HG03066 (cell line): ENCODE results near the gene IFIT2.
"Not testable (repeated sequence)": the region's sequence is repeated elsewhere in the genome, so short reads cannot be mapped to it uniquely, and the experiment has no call there.

Source experiments
- ATAC-seq: cut with Tn5 transposase; IDR thresholded peaks from one replicate; pipeline ENCODE4 v1.9.1; 2021; ENCODE audit warnings: low read depth; ENCODE audit not compliant: unreplicated experiment

IFIT2 gene

DNA sequence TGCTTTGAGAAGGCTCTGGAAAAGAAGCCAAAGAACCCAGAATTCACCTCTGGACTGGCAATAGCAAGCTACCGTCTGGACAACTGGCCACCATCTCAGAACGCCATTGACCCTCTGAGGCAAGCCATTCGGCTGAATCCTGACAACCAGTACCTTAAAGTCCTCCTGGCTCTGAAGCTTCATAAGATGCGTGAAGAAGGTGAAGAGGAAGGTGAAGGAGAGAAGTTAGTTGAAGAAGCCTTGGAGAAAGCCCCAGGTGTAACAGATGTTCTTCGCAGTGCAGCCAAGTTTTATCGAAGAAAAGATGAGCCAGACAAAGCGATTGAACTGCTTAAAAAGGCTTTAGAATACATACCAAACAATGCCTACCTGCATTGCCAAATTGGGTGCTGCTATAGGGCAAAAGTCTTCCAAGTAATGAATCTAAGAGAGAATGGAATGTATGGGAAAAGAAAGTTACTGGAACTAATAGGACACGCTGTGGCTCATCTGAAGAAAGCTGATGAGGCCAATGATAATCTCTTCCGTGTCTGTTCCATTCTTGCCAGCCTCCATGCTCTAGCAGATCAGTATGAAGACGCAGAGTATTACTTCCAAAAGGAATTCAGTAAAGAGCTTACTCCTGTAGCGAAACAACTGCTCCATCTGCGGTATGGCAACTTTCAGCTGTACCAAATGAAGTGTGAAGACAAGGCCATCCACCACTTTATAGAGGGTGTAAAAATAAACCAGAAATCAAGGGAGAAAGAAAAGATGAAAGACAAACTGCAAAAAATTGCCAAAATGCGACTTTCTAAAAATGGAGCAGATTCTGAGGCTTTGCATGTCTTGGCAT, 4.8 kb downstream of the IFIT2 start:
- no peak for ATAC-seq

DNA sequence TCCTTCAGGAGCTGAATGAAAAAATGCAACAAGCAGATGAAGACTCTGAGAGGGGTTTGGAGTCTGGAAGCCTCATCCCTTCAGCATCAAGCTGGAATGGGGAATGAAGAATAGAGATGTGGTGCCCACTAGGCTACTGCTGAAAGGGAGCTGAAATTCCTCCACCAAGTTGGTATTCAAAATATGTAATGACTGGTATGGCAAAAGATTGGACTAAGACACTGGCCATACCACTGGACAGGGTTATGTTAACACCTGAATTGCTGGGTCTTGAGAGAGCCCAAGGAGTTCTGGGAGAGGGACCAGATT, 5.4 kb downstream of the IFIT2 start:
- no peak for ATAC-seq

GRCh38 chr10:89308266-89308665, 6.4 kb downstream of the IFIT2 start:
- no peak for ATAC-seq

GRCh38 chr10:89308736-89309135, 6.9 kb downstream of the IFIT2 start:
- no peak for ATAC-seq

DNA sequence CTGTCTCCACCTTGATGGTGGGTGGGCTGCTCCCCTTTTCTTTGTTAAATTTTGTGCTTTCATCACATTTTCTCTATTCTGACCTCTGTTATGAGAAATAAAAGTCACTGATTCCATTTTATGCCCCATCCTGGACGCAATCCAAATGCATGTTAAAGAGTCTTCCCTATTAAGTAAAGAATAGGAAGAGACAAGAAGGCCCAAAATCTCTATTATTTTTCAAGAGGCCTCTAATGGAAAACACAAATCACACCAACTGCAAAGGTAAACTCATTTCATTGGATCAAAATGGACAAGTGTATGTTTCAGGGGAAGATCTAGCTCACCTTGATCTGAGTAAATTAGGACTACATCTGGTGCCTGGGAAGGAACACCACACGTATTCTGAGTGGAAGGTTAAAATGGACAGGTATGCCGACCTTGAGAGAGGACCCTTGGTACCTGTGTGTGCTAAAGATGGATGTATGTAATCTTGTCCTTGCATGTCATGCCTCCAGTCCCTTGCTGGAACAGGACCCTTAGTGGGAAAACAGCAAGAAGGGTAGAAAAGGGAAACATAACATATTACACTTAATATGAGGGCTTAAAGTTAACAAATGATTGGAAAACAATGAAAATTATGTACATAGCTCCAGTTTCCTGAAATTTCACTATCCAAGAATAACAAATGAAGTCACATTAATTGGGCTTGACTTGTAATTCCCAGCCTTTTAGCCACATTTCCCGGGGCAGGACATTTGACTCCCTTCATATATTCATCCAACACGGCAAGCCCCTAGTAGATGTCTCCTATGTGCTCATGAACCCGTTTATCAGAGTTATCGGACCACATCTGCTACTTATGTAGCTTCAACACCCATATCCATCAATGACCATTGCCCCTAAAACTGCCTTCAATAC, 7.6 kb downstream of the IFIT2 start:
- ATAC-seq = no peak

- no peak for ATAC-seq
These were observed 8.4 kb downstream of the IFIT2 start for GRCh38 chr10:89310056-89310893.

GRCh38 chr10:89312973-89313372, 11.1 kb downstream of the IFIT2 start:
- ATAC-seq = no peak

GRCh38 chr10:89314676-89315075, 12.8 kb downstream of the IFIT2 start:
- ATAC-seq = no peak

GRCh38 chr10:89318047-89318446, 16.2 kb downstream of the IFIT2 start:
- not testable (repeated sequence) for ATAC-seq

DNA sequence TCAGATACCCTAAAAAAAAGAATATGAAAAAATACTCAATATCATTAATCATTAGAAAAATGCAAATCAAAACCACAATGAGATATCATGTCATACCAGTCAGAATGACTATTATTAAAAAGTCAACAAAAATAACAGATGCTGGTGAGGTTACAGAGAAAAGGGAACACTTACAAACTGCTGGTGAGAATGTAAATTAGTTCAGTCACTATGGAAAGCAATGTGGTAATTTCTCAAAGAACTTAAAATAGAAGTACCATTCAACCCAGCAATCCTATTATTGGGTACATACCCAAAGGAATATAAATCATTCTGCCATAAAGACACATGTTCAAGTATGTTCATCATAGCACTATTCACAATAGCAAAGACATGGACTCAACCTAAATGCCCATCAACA, 23.2 kb downstream of the IFIT2 start:
- not testable (repeated sequence) for ATAC-seq

DNA sequence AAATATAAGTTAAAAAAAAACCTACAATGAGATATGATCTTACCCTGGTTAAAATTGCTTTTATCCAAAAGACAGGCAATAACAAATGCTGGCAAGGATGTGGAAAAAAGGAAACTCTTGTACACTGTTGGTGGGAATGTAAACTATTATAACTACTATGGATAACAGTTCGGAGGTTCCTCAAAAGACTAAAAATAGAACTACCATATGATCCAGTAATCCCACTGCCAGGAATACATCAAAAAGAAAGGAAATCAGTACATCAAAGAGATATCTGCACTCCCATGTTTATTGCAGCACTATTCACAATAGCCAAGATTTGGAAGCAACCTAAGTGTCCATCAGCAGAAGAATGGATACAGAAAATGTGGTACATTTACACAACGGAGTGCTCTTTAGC, 24.0 kb downstream of the IFIT2 start:
- not testable (repeated sequence) for ATAC-seq

GRCh38 chr10:89327803-89328441, 26.1 kb downstream of the IFIT2 start, which contains the start of gene IFIT3:
Gene IFIT3 (plus strand): TSS chr10:89327997. CDS start chr10:89328074, 77 bp downstream.
- no peak for ATAC-seq

DNA sequence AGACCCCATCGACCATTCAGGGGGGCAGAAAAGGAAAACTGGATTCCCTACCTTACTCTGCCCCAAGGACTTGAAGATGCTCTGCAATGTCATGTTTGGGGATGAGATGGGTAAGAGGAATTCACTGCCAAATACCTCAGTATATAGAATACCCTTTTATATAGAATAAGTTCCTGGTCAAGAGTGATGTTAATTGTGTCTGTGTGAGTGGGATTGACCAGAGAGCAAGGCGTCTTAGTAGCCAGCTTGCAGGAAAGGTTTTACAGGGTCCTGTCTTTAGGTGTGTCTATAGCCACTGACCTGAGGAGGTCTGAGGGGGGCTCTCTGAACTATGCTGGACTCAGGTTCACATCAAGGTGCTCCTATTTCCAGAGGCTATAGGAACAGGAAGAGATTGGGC, 27.3 kb downstream of the IFIT2 start:
- no peak for ATAC-seq

DNA sequence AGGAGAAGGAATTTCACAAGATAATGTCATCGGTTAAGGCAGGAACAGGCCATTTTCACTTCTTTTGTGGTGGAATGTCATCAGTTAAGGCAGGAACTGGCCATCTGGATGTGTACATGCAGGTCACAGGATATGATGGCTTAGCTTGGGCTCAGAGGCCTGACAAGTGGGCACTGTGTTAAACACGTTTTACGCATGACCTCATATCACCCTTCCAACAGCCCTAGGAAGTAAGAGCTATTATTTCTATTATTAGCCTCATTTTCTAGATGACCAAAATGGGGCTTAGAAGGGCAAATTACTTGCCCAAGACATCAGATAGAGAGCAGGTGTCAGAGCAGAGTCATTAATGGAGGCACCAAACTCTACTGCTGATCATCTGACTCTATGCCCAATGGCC, 28.2 kb downstream of the IFIT2 start:
- not testable (repeated sequence) for ATAC-seq

DNA sequence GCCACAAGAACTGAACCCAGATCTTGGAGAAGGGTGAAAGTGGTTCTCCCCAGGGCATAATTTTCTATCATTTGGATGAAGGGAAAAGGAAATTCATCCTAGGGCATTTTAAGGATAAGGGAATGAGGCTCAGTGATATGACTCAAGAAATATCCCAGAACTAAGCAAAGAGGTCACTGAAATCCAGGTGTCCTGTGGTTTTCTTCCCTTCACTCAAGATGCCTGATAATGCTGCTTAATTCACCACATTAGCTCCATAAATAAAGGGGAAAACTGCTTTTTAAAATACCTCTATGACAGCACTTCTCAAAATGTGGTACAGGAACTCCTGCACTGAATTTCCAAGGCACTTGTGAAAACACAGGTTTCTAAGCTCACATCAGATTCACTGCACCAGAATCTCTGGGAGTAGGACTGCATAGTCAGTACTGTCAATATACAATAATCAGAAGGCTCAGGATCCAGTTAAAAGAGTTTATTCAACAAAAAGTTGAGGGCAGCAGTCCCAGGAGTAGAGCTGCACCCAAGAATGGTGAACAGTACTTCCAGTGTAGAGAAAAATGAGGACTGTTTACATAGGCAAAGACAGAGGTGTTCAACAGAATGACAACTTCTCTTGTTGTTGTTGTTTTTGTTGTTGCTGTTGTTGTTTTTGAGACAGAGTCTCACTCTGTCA, 28.8 kb downstream of the IFIT2 start:
- no peak for ATAC-seq

DNA sequence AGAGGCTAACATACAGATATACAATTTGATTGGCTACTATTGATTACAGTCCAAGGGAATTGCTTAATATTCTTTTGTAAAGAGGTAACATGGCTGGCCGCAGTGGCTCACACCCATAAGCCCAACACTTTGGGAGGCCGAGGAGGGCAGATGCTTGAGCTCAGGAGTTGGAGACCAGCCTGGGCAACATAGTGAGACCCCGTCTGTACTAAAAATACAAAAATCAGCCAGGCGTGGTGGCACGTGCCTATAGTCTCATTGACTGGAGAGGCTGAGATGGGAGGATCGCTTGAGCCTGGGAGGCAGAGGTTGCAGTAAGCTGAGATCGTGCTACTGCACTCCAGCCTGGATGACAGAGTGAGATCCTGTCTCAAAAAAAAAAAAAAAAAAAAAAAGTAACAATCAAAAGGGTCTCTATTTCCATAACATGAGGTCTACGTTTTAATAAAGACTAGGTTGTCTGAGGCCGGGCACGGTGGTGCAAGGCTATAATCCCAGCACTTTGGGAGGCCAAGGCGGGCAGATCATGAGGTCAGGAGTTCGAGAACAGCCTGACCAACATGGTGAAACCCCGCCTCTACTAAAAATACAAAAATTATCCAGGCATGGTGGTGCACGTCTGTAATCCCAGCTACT, 29.8 kb downstream of the IFIT2 start:
- not testable (repeated sequence) for ATAC-seq

DNA sequence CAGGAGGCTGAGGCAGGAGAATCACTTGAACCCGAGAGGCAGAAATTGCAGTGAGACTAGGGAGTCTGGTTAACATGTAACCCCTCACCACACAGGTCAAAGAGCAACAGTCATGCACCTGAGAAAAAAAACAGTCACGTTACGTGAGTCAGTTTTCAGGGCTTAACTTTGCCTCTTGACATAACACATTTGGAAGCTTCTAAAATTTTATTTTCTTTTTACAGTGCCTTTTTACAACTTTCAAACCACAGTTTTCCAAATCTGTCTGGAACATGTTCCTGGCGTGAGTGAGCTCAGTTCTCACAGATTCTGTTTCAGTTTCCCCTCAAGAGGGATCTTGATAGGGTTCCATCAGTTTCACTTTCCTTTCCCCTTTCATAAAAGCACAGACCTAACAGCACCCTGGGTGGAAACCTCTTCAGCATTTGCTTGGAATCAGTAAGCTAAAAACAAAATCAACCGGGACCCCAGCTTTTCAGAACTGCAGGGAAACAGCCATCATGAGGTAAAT, 30.3 kb downstream of the IFIT2 start:
- ATAC-seq = peak; percentile 45

- ATAC-seq = no peak
These were observed 33.4 kb downstream of the IFIT2 start for GRCh38 chr10:89335226-89335625.

GRCh38 chr10:89336241-89336640, 34.4 kb downstream of the IFIT2 start:
- no peak for ATAC-seq
